Heart left ventricle (tissue), 13 donors: ENCODE results near the gene CDK6.

Experiments
- CTCF ChIP-seq, 12 donors: fragments of 200-600 bp; sonication (generic) in 4 of 12; IDR thresholded peaks; one replicate each; pipeline versions ENCODE4 v1.5.0 to v1.8.0; 2018 to 2022; ENCODE audit warnings: antibody characterized with exemption in 12 of 12, mild to moderate bottlenecking in 5 of 12
- POLR2A ChIP-seq, 2 donors: fragments of 450-650 bp; IDR thresholded peaks; one replicate each; pipeline ENCODE4 v1.6.1; 2017; ENCODE audit warnings: antibody characterized with exemption in 2 of 2, mild to moderate bottlenecking in 2 of 2, moderate library complexity in 2 of 2
- donor health status: ischemic (EF 13 %, LVEDD 7.1; RV severe dilation, severe dysfunction).
- donor health status: DM: no; HTN: yes; CAD: no.
- donor health status: DM: no; HTN: no; CAD: no.
- donor health status: ischemic (EF 25% LVEDD 6.9; RV normal size, moderate dysfunction).
- donor health status: ischemic (EF 25% LVEDD 5.7; RV mildly dilated, moderate dysfunction).
- donor health status: ischemic (EF 35%, LVEDD 5.7; RV mildly dilated, moderate dysfunction).
- donor health status: nonischemic (EF 11% LVEDD 7.7; RV severe dilation, severe dysfunction).
- donor health status: DM: yes; HTN: yes; CAD: no.
- donor health status: PGD.
- donor health status: ischemic (EF 29% LVEDD 5.4; RV normal size, mild dysfunction).
- donor health status: nonischemic (EF 23%, LVEDD 6.1; RV moderate dilation, normal function).

GRCh38 chr7:92745241-92745640 is 91.1 kb downstream of the CDK6 start:
- TF ChIP-seq CTCF (IDR thresholded peaks at IDR 0.05), result no peak
- no peak for TF ChIP-seq POLR2A (IDR thresholded peaks at IDR 0.05)
